Measurements from ENCODE around the gene NSUN5.

GRCh38 chr7:73353243-73353642 is 44.6 kb upstream of the NSUN5 start:
- TF ChIP-seq, protein P1, sequence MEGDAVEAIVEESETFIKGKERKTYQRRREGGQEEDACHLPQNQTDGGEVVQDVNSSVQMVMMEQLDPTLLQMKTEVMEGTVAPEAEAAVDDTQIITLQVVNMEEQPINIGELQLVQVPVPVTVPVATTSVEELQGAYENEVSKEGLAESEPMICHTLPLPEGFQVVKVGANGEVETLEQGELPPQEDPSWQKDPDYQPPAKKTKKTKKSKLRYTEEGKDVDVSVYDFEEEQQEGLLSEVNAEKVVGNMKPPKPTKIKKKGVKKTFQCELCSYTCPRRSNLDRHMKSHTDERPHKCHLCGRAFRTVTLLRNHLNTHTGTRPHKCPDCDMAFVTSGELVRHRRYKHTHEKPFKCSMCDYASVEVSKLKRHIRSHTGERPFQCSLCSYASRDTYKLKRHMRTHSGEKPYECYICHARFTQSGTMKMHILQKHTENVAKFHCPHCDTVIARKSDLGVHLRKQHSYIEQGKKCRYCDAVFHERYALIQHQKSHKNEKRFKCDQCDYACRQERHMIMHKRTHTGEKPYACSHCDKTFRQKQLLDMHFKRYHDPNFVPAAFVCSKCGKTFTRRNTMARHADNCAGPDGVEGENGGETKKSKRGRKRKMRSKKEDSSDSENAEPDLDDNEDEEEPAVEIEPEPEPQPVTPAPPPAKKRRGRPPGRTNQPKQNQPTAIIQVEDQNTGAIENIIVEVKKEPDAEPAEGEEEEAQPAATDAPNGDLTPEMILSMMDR (IDR thresholded peaks at IDR 0.05) = no peak
- no peak for TF ChIP-seq POLR2A (IDR thresholded peaks at IDR 0.05)

Measured in lower leg skin (tissue), 3 donors.